Activated naive CD4-positive, alpha-beta T cell treated with anti-CD3 and anti-CD28 coated beads, Interleukin-2, amount 50 U/mL, for 16 hours (primary cell): ENCODE results near the gene NAA35.

Experiments
- DNase-seq: peaks from one replicate; pipeline ENCODE4 v3.0.0-alpha.2; 2020

The NAA35 gene

DNA sequence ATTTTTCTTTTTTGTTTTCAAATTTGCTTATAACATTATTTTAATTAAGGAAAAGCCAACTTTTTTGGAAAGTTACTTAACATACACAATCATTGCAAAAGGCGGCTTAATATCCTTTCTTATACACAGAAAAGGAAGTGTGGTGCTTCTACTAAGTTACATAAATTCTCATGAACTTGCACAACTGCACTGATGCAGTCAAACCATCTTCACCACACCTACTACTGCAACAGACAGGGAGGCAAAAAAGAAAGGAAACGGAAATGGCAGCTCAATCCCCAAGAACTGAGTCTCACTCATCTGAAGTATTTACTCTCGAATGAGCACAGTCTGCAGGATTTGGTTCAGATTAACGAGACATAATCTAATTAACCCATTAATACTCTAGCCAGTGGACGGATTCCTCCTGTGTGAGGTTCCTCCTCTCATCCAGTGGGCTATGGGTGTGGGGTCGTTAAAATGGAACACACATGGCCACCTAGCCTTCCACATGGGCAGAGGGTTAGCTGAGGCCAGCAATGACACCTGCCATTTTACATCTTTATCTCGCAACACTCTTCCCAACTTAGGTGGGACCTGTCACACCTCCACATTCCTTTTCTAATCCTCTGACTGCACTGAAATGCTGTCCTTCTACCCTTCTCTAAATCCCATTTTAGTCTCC, 128.4 kb downstream of the NAA35 start:
- DNase-seq = no peak
